Fibroblast of the conjunctiva (primary cell): ENCODE data around the gene FCER1A.
"Not testable (repeated sequence)": the region's sequence is repeated elsewhere in the genome, so short reads cannot be mapped to it uniquely, and the experiment has no call there.

Experiments
- DNase-seq: peaks from one replicate; pipeline ENCODE4 v3.0.0-alpha.2; 2010; ENCODE audit warnings: low read depth

The FCER1A gene

GRCh38 chr1:159302095-159302494 lies at the start of gene FCER1A:
TSS of gene FCER1A (plus strand) at chr1:159302336. CDS start at chr1:159302365, 29 bp downstream.
- DNase-seq = no peak

DNA sequence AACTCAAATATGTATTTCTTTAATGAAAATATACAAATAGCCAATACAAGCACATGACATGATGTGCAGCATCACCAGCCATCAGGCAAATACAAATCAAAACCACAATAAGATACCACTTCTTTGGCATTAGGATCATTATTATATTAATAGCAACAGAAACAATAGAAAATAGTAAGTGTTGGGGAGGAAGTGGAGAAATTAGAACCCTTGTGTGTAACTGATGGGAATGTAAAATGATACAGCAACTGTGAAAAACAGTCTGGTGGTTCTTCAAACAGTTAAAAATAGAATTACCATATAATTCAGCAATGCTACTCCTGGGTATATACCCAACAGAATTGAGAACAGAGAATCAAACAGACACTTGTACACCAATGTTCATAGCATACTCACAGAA lies 40.8 kb upstream of the FCER1A start:
- DNase-seq = no peak

- no peak for DNase-seq
Measured at GRCh38 chr1:159261721-159262494, 40.2 kb upstream of the FCER1A start.

DNA sequence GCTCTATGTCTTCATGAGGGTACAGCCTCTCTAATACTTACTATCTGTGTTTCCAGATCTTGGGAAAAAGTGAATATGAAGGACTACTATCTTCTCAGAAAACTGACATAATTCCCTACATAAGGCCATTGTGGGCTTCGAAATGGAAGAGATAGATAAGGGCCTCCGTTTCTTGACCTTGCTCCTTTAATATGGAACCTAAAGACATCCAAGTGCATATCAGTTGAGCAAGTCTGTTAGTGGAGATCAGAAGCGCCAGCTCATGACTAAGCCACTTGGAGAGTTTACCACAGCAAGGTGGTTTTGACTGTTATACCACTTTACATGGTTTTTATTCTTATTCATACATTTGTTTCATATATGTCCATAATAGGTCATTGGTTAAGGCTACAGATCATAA lies 35.3 kb upstream of the FCER1A start:
- DNase-seq = no peak

GRCh38 chr1:159274631-159275030 lies 27.5 kb upstream of the FCER1A start:
- no peak for DNase-seq

- DNase-seq = no peak
Measured at GRCh38 chr1:159275891-159276290, 26.2 kb upstream of the FCER1A start.

- no peak for DNase-seq
Measured at GRCh38 chr1:159279773-159280172, 22.4 kb upstream of the FCER1A start.

GRCh38 chr1:159282118-159282517 lies 20.0 kb upstream of the FCER1A start:
- no peak for DNase-seq

- no peak for DNase-seq
Measured at GRCh38 chr1:159289060-159289459, 13.1 kb upstream of the FCER1A start.

GRCh38 chr1:159291424-159291823 lies 10.7 kb upstream of the FCER1A start:
- no peak for DNase-seq

GRCh38 chr1:159296706-159297375 lies 5.3 kb upstream of the FCER1A start:
- DNase-seq = no peak

DNA sequence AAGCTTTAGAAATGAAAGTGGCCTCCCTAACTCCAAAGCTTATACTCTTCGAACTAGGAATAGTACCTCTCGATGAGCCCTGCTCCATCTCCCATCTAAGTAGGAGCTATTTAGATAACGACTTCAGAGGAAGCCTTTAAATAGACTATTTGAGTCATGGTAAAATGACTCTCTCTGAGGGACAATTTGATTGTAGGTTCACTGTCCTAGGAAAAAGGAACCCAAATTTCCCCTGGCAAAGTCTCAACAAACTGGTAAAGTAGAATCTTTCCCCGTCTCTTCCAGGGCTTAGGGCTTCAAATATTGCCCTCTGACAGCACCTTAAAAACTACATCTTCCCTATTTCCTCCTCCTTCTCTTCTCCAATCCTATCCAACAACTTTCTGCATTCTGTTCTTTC lies 2.0 kb upstream of the FCER1A start:
- no peak for DNase-seq

GRCh38 chr1:159307346-159308020 lies 5.3 kb downstream of the FCER1A start:
- no peak for DNase-seq

- no peak for DNase-seq
Measured at GRCh38 chr1:159311679-159312078, 9.5 kb downstream of the FCER1A start.

DNA sequence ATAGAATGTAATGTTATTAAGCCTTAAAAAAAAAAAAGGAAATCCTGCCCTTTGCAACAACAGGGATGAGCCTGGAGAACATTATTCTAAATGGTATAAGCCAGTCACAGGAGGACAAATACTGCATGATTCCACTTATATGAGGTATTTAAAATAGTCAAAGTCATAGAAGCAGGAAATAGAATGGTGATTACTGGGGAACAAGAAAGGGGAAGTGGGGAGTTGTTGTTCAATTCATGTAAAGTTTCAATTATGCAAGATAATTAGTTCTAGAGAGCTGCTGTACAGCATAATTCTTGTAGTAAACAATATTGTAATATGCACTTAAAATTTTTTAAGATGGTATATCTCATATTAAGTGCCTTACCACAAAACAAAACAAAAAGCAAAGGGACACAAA lies 13.2 kb downstream of the FCER1A start:
- DNase-seq = no peak

DNA sequence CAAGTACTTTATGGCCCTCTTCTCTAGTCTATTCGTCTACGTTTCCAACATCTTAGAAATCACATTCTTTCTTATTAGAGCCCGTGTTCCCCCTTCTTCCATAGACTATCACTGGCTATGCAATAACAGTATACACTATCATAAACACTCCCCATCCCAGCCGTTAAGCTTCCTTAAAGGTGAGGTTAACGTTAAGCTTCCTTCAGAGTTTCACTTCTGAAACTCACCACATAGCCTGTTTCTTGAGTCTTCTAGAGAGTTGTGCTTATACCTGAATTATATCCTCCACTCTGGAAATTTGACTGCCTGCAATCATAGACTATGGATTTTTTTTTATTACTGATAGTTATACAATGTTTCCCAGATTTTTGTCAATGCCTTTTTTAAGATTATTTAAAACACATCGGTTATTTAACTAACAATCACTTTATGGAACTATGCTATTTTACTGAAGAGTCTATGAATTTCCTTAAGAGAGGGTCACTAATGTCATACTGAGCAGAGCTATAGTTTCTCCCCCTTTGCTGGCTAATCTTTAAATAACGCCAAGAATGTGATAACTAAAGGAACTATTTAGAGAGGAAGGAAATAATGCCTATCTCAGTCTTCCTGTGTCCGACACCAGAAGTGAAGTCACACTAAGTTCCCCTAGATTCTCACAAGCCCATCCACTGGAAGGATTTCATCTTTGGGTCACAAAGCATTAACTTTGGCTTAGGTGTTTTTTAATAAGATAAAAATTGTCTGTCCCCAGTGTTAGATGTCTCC lies 16.8 kb downstream of the FCER1A start:
- DNase-seq = no peak

DNA sequence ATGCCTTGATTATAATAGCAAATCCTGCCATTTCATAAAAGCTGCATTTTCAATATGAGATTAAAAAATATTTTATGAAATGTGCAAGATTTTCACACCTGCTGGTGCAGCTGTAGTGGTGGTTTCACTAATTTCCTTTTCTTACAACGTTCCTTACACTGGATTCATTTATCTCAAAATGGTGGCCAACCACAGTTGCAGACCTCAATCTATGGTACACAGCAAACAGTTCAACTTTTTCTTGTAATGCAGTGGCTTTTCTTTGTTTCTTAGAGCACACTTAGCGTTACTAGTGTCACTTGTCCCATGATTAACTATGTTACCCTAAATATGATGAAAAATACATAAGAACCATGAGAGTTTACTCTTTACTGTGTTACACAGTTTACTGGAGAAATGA lies 32.7 kb downstream of the FCER1A start:
- no peak for DNase-seq

DNA sequence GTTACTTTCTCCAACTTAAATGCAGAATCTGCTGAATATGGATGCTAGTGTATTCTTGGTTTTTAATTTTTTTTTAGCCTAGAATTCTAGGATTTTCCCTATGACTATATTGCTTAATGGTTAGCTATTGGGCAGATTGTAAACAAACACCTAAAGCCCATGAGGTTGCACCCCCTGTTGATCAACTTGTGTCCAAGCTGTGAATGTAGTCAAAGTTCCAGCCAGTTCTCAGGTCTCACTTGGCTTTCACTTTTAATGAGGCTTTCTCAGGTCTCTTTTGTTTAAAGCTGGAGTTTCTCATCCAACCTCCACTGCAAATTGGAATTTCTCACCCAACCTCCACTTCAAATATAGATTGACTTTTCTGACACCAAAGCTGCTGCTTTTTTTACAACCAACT lies 35.9 kb downstream of the FCER1A start:
- DNase-seq = no peak

GRCh38 chr1:159339536-159339935 lies 37.4 kb downstream of the FCER1A start:
- DNase-seq = no peak

DNA sequence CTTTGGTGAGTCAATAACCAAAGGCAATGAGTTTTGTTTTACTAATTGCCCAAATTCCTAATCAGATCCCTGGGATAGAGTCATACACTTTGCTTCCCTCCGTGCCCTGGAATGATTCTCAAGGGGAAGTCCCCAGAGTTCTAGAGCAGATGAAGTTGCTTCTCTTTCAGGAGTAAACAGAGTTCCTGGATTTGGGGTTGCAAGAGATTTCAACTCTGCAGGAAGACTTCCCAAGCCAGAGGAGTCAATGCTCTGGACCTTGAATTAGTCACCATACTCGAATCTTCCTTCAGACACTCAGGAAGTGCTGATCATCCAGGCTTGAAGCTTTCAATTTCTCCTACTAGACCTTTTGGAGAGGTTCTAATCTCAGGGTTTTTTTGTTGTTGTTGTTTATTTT lies 39.6 kb downstream of the FCER1A start:
- no peak for DNase-seq

DNA sequence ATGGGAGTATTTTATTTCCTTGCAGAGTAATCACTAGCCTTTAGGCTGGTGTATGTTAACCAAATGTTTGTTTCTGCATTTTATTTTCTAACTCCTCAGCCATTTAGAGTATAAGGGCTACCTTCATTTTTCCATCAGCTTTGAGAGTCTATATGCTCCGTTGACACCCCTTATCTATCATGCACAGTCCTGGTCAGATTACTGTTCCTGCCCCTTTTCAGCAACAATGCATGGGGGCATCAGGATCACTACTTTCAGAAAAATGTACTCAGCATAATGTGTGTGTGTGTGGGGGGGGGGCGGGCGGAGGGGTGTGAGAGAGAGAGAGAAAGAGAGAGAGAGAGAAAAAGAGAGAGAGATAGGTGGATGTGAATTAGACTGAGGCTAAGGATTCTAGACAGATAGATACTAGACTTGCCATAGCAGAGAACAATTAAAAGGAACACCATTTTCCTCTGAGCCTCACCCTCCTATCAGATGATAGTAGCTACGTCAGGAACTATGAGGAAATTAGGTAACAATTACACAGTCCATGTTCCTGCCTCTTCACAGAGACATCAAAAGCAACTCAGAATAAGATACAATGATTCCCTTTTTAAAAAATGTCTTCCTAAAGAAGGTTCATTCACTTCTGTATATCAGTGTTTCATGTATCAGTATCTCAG lies 40.8 kb downstream of the FCER1A start:
- no peak for DNase-seq

DNA sequence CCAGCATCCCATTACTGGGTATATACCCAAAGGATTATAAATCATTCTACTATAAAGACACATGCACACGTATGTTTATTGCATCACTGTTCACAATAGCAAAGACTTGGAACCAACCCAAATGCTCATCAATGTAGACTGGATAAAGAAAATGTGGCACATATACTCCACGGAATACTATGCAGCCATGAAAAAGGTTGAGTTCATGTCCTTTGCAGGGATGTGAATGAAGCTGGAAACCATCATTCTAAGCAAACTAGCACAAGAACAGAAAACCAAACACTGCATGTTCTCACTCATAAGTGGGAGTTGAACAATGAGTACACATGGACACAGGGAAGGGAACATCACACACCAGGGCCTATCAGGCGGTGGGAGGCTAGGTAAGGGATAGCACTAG lies 47.2 kb downstream of the FCER1A start:
- not testable (repeated sequence) for DNase-seq
